Endothelial cell of hepatic sinusoid (primary cell): ENCODE data around the gene ZFP36L1.

Experiments
- in situ Hi-C: cut with HindIII; loops from 2 replicates; pipeline ENCODE4 v1.10.0; 2017; ENCODE audit warnings: low sequenced_read_pairs

Gene ZFP36L1

GRCh38 chr14:68816943-68817430, 24.1 kb upstream of the ZFP36L1 start:
- in situ Hi-C loops = loop anchor here (25.0 kb wide), 1 partner anchor 880 kb away; no protein-coding TSS in a partner anchor

GRCh38 chr14:68816183-68816942, 23.5 kb upstream of the ZFP36L1 start:
- in situ Hi-C loops = loop anchor here (25.0 kb wide), 1 partner anchor 879 kb away; no protein-coding TSS in a partner anchor

GRCh38 chr14:68815298-68816182, 22.7 kb upstream of the ZFP36L1 start:
- in situ Hi-C loops = loop anchor here (25.0 kb wide), 1 partner anchor 878 kb away; no protein-coding TSS in a partner anchor

- in situ Hi-C loops = loop anchor here (25.0 kb wide), 1 partner anchor 877 kb away; no protein-coding TSS in a partner anchor
These were observed 21.9 kb upstream of the ZFP36L1 start for GRCh38 chr14:68814539-68815297.

- in situ Hi-C loops = loop anchor here (25.0 kb wide), 1 partner anchor 877 kb away; no protein-coding TSS in a partner anchor
These were observed 21.3 kb upstream of the ZFP36L1 start for GRCh38 chr14:68814238-68814538.

DNA sequence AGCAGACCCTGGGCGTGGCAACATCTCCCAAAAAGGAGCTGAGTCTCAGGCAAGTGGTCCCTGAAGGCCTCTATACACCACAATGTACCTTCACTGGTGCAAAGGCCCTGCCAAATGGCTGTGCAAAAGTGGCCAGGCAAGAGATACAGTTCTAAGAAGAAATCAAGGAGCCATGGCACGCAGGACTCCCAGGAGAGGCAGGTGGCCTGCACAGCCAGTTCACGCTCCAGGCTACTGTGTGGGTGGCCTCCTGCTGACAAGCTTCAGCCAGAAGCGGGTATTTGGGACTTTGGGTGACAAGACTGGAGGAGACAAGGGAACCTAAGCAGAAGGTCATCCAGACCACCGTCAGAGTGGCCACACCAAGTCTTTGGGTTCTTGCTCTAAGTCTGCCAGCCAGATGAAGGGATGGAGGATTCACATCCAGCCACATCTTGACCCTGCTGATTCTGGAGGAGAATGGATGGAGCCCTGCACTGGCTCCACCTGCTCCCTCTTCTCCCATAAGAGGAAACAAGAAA, 20.5 kb upstream of the ZFP36L1 start:
- in situ Hi-C loops = loop anchor here (25.0 kb wide), 1 partner anchor 876 kb away; no protein-coding TSS in a partner anchor

DNA sequence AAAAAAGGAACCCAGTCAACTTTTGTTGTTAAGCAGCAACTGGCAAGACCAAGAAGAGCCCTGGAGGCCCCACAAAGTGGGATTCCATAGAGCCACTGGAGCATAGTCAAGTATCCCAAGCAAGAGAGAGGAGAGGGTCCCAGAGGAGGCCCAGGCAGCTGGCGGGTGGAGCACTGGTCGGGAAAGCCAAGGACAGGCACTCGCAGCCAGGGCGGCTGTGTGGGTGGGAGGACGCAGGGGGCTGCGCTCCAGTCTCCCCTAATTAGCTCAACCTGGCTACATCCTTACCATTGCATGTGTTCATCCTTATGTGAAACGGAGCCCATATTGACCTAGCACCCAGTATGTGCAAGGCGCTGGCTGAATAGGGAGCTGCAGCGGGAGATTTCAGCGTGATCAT, 18.3 kb upstream of the ZFP36L1 start:
- in situ Hi-C loops = loop anchor here (25.0 kb wide), 1 partner anchor 874 kb away; no protein-coding TSS in a partner anchor

DNA sequence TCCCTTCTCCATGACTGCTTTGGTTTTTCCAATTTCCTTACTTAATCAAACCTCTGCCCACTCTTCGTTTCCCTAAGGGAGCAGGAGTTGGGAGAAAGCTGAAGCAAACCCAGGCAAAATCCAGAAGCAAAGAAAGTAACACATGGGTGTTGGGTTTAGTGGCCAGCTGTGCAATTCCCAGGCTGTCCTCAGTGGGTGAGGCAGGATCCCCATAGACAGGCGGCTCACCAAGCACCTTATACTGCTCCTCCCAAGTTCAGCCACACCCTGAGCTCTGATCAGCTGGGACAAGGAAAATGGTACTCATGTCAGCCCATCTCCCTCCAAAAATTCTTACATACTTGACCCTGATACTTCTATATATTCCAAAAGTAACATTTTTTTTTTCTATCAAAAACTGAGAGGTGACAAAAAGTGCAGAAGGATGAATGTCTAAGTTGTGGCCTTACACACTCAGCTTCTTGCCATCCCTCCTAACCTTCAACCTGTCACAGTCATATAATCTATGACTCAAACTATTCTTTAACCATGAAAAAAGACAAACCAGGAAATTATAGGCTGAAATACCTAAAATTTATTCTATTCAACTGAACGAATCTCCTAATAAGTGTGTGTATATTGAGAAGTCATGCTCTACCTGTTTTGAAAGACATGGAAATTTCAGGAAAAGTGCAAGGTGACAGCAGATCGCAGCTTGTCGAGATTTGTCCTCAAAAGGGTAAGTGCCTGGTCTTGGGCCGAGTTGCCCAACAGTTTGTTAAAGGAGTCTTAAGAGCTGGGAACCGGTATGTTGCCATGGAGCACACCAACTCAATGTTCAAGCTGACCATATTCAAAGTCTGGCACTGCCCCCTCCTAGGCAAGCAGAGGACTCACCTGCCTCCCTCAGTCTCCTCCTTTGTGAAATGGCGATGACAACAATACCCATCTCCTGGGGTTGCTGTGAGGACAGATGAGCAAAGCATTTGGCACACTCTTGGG, 17.6 kb upstream of the ZFP36L1 start:
- in situ Hi-C loops = loop anchor here (25.0 kb wide), 1 partner anchor 873 kb away; no protein-coding TSS in a partner anchor

DNA sequence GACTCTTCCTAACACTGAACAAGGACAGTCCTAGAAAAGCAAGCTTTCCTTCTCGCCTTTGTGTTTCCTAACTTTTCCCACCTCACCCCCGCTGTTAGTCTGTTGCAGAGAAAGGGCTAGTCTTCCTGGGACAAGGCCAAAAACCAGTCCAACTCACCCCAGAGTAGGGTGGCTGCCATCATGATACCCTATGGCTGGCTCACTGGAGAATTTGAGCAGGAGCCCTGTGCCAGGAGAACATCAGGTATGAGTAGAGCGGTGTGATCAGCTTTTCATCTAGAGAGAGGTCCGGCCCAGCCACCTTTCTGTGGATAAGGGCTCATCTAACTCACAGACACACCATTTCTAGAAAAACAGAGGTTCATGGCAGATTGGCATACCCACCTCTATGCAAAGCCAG, 16.7 kb upstream of the ZFP36L1 start:
- in situ Hi-C loops = loop anchor here (25.0 kb wide), 1 partner anchor 872 kb away; no protein-coding TSS in a partner anchor

GRCh38 chr14:68808696-68809480, 16.0 kb upstream of the ZFP36L1 start:
- in situ Hi-C loops = loop anchor here (25.0 kb wide), 1 partner anchor 872 kb away; no protein-coding TSS in a partner anchor

DNA sequence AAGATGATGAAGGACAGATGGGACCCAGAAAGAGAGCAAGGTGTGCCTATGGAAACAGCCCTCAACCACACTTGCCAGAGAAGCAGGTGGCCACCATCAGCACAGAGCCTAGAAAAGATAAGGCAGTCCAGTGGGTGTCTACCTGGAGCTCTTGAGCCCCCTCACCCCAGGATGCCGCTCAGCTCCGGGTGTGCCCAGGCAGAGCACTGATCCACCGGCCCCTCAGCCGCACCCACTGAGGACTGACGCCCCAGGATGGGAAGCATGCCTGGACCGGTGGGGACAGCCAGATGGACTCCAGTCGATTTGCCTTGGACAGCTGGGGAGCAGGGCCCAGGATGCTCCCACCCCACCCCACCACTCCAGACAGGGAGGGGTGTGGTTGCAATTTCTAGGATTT, 15.1 kb upstream of the ZFP36L1 start:
- in situ Hi-C loops = loop anchor here (25.0 kb wide), 1 partner anchor 871 kb away; no protein-coding TSS in a partner anchor

GRCh38 chr14:68807148-68807600, 14.3 kb upstream of the ZFP36L1 start:
- in situ Hi-C loops = loop anchor here (25.0 kb wide), 1 partner anchor 870 kb away; no protein-coding TSS in a partner anchor

- in situ Hi-C loops = loop anchor here (25.0 kb wide), 1 partner anchor 869 kb away; no protein-coding TSS in a partner anchor
These were observed 13.8 kb upstream of the ZFP36L1 start for GRCh38 chr14:68806526-68807147.

DNA sequence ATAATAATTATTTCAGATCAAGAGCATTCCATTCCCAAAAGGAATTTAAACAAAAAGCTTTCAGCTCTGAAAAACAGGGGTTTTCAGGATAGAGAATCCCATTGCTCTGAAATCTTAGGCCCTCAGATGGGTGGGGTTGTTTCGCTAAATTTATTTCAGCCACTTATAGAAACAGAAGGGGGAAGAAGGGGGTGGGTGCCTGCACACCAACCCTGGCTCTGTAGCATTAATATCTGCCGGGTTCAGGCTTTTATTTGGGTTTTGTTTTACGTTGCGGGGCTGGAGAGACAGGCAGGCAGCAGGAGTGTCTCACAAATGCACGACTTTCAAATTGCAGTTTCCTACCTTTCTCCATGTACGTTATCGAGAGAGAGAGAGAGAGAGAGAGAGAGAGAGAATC, 12.5 kb upstream of the ZFP36L1 start:
- in situ Hi-C loops = loop anchor here (25.0 kb wide), 1 partner anchor 868 kb away; no protein-coding TSS in a partner anchor

GRCh38 chr14:68801631-68802030, 8.8 kb upstream of the ZFP36L1 start:
- in situ Hi-C loops = loop anchor here (25.0 kb wide), 1 partner anchor 864 kb away; no protein-coding TSS in a partner anchor

DNA sequence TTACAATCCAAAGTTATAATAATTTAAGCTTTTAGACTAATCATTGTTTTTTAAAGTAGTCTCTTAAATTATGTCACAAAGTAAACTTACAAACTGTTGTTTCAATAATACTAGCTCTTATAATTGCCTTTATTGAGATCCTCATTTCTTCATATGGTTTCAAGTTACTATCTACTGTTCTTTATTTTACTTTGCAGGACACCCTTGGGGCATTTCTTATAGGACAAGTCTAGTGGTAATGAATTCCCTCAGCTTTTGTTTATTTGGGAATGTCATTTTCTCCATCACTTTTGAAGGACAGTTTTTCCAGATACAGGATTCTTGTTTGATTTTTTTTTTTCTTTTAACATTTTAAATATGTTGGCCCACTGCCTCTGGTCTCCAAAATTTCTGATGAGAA, 8.1 kb upstream of the ZFP36L1 start:
- in situ Hi-C loops = loop anchor here (25.0 kb wide), 1 partner anchor 864 kb away; no protein-coding TSS in a partner anchor

- in situ Hi-C loops = loop anchor here (25.0 kb wide), 1 partner anchor 863 kb away; no protein-coding TSS in a partner anchor
These were observed 7.5 kb upstream of the ZFP36L1 start for GRCh38 chr14:68800390-68800789.
